HG03064 (cell line): Measurements from ENCODE around the gene HOMER1.

Source experiments
- ATAC-seq: cut with Tn5 transposase; IDR thresholded peaks from one replicate; pipeline ENCODE4 v1.9.1; 2021; ENCODE audit warnings: low read depth; ENCODE audit not compliant: unreplicated experiment

HOMER1 gene, protein sequence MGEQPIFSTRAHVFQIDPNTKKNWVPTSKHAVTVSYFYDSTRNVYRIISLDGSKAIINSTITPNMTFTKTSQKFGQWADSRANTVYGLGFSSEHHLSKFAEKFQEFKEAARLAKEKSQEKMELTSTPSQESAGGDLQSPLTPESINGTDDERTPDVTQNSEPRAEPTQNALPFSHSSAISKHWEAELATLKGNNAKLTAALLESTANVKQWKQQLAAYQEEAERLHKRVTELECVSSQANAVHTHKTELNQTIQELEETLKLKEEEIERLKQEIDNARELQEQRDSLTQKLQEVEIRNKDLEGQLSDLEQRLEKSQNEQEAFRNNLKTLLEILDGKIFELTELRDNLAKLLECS

DNA sequence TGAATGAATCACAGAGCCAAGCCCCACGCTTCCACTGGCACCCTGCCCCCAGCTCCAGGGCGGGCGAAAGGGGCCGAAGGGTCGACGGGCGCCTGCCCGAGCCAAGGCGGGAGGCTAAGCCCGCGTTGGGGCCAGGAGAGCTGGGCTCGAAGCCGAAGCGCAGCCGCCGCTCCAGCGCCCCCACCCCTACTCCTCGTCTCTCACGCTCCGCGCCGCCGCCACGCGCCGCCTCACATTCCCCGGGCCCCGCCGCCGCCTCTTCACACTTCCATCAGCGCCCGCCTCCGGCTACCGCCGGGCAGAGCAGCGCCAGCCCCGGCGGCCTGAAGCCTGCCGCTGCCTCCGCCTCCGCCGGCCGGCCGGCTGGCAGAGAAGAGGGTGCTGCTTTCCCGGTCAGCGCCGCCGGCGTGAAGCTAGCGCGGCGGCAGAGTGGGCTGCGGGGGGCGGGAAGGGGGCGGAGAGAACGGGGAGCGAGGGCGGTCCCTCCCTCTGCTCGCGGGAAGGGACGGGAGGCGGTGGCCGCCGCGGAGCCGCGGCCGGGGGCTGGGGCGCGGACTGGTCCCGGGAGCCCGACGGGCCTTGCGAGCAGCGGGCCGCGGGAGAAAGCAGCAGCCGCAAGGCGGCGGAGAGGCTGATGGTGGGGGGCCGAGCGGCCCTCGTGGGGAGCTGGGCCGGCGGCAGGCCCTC lies at the start of gene HOMER1:
HOMER1 (minus strand) TSS at position 431 of the 687 bp plus-strand sequence. CDS start 1,360 bp downstream, outside the sequence.
- ATAC-seq, result peak; percentile 68

DNA sequence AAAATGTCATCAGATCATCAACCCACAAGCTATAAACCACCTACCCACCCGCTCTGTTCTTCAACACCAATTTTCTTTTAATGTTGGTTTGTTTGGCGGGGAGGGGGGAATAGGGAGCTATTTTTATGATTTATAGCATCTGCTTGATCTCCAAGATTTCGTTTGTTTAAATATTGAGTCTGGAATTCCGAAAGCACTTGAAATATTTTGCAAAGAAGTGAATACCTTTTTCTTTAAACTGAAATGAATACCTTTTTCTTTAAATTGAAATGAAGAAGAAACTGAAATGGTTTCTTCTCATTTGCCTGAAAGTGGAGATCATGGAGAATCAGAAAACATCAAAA lies 49.3 kb upstream of the HOMER1 start:
- no peak for ATAC-seq

DNA sequence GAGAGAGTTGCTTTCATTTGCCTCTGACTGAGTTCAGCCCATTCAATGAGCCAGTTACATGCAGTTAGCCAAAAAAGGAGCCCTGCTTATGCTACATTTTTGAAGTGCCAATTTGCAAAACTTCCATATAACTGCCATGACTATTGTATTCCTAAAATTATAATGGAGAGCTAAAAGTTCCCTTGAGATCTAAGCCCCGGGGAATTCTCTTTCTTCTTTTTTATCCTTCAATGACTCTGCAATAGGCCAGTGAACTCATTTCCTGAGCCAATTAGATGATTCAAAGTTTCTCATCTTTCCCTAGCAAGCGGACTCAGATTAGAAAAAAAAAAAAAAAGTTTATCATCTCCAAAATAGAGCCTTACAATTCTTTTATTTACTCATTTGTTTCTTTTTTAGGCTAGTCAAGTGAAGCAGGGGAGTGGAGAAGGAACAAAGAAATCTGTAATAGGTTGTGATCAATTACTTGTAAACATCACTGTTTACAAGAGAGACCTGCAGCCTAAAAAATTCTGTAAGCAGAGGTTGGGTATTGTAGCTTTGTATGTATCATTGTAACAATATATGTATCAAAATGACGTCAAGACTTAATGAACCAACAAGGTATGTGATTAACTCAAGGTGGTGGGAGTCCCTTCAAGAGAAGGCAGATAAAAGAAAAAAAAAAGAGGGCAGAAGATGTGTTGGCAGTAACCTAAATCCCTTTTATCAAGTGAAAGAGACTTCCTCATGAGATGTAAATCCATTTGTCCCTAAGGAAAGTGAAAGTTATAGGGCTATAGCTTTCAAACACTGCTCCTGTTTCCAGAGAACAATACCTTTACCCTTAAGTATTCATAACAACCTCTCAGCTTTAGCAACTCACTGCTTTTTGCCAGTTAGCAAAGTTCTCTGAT lies 48.7 kb upstream of the HOMER1 start:
- no peak for ATAC-seq

DNA sequence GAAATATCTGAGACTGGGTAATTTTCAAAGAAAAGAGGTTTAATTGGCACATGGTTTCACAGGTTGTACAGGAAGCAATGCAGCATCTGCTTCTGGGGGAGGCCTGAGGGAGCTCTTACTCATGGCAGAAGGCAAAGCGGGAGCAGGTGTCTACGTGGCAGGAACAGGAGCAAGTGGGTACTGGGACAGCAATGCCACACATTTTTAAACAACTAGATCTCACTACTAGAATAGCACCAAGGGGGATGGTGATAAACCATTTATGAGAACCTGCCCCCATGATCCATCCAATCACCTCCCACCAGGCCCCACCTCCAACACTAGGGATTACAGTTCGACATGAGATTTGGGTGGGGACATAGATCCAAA lies 47.6 kb upstream of the HOMER1 start:
- peak; percentile 30 for ATAC-seq

DNA sequence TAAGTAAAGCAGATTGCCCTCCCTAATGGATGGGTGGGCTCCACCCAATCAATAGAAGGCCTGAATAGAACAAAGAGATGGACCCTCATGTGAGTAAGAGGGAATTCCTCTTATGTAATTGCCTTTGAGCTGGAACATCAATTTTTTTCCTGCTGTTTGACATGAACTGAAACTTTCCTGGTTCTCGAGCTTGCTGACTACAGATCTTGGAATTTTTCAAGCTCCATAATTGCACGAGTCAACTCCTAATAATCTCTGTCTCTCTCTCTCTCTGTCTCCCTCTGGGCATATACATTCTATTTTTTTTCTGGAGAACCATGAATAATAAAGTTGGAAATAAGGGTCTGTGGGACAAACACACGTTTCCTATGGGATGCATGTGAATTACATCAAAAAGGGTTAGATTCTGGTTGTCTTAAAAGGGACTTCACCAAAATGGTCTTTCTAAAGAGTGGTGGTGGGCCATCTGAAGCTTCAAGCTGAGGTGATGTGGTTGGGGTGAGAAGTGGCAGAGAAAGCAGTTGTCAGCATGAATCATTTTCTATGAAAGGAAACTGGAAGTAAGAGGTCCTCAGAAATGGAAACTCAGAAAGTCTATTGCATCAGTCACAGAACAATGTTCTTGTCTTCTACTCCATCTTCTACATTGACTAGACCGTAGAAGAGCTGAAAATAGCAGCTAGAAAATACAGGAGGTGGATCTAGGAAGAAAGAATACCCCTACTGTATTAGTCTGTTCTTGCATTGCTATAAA lies 47.0 kb upstream of the HOMER1 start:
- peak; percentile 69 for ATAC-seq

DNA sequence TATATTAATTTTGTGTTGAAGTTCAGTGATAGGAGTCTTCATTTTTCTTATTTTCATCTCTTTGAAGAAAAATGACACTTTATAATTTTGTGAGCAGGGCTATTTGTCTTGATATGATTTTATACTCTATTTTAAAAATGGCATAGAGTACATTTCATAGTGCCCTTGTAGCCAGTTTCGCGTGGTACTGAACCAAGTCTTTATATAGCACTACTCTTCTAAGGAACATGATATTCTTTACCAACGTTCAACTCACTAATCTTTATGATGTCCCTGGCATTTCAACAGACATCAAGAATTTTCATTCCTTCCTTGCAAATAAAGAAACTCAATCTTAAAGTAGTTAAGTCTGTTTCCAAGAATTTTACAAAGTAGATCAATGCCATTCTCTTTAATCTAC lies 41.5 kb upstream of the HOMER1 start:
- ATAC-seq, result no peak

DNA sequence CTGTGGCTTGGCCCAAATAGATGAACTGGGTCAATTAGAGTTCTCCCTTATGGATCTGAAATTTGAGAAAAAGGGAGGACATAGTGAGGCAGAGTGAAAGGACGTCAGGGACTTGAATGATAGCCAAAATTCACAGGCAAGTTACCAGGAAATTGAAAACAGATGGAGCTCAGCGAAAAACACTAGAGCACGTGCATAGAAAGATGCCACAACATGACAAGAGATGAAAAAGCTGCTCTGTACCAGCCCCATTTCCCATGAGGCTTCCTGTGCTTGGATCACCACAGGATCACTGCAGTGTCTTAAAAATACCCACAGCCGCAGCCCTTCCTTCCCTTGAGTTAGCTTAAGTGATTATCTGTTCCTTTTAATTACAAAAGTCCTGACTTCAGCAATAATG lies 39.0 kb upstream of the HOMER1 start:
- ATAC-seq, result no peak

DNA sequence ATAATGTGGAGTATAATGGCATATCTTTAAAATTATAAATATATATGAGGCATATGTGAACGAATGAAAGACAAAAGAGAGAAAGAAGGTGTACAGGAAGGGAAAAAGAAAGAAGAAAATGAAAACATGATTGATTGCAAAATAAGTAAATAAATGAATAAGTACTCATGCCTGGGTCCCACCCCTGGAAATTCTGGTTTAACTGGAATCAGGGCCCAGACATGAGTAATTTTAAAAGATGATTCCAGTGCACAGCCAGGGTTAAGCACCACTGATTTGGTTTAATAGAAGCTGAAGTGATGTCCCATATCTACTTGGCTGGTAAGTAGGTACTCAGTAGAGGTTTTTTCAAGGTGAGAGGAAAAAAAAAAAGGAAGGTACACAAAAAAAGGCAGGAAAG lies 34.0 kb upstream of the HOMER1 start:
- no peak for ATAC-seq

DNA sequence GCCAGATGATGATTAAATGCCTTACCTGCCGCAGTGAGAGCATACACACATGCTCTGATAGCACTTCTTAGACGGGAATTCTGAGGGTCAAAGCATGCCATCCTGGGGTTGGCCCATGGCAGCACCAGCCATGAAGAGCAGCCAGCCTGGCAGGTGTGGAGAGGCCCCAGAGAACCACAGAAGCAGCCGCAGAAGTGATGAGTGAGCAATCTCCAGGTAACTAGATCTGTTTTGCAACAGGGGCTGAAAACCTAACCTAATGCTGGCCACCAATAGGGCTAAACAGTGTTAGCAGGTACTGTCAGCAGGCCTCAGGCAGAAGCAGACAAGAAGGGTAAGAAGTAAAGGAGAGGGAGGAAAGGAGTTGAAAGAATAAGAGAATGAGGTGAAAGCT lies 33.5 kb upstream of the HOMER1 start:
- no peak for ATAC-seq

DNA sequence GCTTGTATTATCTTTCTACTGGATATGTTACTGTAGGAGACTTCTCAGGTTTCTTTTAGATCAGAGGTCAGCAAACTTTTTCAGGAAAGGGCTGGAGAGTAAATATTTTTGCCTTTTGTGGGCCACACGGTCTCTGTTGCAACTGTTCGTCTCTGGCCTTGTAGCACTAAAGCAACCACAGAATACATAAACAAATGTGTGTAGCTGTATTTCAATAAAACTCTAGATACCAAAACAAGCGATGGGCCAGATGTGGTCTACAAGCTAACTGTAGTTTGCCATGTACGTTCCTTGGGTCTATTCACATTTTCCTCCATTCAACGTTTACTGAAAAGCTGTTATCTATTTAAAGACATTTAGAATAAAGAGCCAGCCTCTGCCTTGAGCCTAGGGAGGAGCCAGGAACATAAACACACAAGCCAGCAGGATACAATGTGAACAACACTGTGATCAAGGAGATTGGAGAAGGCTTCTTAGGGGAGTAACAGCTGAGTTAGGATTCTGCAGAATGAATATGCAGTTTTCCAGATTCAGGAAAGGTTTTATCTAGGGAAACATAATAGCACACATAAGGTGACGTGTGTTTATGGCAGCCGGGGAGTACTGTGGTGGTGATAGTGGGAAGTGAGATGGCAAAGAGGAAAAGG lies 33.0 kb upstream of the HOMER1 start:
- no peak for ATAC-seq

DNA sequence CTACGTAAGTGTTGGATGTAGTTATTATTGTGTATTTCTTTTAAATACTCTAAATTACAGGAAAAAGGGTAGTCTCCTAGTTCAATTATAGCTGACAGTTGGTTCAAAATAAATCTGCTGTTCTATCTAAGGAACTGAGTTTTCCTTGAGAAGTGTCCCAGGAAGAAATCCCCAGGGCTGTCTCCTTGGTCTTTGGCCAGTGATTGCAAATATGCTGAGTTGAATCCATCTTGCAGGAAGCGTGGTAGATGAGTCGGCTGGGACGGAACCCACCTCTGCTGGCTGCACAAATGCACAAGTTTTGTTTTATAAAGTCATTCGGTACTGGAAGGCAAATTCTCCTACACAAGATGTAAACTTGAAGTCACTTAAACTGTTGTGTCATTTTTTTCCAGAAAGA lies 30.2 kb upstream of the HOMER1 start:
- no peak for ATAC-seq

DNA sequence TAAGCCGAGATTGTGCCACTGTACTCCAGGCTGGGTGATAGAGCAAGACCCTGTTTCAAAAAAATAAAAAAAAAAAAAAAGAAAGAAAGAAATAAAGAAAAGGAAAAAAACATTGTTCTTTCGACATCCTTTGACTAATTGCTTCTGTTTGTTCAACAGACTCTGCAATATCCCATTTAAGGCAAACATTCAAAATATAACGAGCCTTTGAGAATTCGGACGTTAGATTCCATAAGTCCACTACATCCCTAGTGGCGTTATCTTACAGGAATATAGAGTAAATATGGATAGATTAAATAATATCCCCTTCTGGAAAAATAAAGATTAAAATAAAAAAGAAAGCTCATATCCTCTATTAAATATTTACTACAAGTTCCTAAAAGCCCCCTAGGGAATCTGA lies 27.0 kb upstream of the HOMER1 start:
- ATAC-seq, result no peak

DNA sequence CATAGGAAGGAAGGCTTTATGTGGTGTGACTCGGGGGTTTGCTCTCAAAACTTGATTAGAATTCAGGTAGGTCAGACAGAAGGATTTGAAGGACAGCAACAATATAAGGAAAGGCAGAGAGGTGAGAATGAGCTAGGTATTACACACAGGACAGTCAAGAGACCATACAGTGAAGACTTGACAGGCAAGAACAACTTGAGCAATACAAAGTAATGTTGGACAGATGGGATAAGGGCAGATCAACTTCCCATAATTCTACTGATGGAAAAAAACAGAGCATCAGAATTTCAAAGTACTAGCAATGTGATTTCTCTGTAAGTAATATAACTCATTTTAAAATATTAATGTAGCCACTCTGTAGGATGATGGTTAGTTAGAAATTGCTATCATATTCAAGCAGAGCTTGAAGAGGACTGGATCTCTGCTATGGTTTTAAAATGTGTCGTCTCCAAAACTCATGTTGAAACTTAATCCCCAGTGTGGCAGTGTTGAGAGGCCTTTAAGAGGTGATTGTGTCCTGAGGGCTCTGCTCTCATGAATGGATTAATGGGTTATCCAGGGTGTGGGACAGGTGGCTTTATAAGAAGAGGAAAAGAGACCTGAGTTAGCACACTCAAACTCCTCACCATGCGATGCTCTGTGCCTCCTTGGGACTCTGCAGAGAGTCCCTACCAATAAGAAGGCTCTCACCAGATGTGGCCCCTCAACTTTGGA lies 22.4 kb upstream of the HOMER1 start:
- ATAC-seq, result no peak

DNA sequence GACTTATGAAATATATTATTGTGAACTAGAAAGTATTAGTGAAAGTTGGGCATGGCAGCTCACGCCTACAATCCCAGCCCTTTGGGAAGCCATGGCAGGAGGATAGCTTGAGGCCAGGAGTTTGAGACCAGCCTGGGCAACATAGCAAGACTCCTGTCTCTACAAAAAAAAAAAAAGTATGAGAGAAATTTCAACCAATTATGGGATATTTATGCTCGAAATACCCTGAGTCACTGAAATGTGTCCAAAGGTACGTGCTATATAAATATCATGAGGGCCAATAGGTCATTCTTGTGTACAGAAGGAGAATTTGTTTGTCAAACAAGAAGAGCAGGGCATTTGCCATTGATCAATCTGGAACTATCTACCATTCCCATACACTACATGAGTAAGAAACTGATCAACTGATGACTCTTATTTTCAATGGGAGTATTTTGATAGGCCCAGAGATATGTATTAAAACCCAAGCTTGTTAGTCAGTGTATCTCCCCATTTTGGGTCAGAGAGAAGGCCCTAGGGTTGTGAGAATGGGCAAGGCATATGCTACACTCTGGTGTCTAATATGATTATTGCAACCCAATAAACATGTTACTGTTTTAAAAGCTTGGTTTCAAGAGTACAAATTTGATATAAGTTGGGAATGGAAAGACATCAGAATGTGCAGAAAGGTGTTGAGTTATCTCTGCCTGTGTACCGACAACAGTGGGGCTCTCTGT lies 21.7 kb upstream of the HOMER1 start:
- no peak for ATAC-seq

DNA sequence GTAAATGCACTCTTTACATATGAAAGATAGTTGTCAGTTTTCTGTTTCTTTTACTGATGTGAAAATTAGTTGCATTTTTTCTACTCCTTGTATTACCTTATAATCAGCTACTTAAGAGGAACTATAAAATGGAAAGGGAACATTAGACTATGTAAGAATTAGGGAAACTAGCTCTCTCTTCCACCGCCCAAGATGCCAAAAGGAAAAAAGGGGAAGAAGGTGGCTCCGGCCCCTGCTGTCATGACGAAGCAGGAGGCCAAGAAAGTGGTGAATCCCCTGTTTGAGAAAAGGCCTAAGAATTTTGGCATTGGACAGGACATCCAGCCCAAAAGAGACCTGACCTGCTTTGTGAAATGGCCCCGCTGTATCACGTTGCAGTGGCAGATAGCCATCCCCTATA lies 15.2 kb upstream of the HOMER1 start:
- no peak for ATAC-seq

DNA sequence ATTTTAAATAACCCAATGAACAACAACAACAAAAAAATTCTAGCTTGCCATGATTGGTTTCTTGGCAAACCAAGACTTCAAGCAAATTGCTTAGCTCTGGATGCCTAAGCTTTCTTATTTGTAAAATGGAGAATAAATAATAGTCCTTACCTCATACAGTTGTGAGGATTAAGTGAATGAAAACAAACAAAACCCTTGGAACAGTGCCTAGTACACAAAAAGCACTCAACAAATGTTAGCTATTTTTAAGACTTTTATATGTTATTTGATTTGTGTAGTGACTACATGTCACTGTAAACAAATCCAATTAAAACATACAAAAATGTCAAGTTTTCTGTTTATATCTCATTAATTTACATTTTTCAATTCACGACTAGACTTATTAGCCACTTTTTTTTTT lies 13.5 kb upstream of the HOMER1 start:
- ATAC-seq, result no peak

DNA sequence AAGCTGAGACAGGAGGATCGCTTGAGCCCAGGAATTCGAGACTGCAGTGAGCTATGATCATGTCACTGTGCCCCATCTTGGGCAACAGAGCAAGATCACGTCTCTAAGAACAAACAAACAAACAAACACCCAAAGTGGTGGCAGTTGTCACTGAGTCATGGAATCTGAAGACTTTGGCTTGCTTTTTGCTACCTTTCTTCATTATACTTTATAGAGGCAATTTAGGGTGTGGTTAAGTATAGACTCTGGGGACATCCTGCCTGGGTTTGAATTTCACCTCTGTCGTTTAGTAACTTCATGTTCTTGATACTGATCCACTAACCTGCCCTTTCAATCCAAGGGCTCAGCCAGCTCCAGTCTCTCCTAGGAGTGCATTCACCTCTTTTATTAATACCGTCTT lies 13.0 kb upstream of the HOMER1 start:
- ATAC-seq, result no peak

DNA sequence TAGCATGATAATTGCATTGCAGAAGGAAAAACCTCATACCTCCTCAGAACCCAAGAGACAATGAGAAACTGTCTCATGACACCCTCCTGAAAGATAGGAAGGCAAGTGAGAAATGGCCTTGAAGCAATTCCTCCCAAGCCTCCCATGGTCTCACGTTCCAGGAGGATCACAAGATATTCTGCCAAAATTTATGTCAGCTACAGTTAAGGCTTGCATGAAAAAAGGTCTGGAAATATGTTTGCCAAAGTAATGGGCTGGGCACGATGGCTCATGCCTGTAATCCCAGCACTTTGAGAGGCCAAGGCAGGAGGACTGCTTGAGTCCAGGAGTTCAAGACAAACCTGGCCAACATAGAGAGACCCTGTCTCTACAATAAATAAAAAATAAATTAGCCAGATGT lies 12.6 kb upstream of the HOMER1 start:
- ATAC-seq, result no peak

DNA sequence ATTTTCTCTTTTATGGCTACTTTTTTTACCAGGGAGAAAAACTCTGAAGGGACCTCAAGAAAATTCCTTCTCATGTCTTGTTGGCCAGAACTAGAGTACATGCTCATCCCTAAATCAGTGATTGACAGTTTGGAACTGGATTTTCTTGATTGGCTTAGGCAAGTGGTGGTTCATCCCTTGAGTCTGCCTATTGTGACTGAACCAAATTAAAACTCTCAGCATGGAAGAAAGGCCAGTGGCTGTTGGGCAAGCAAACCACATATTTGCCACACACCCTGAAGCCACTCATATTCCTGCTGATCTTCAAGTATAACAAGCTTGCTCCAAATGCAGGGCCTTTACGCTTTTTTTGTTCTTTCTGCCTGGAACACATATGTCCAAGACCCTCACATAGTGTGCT lies 7.2 kb upstream of the HOMER1 start:
- no peak for ATAC-seq
